IPS-NIHi7 (cell line): ENCODE results near the gene HLA-DQB2.
"Not testable (repeated sequence)": the region's sequence is repeated elsewhere in the genome, so short reads cannot be mapped to it uniquely, and the experiment has no call there.

Experiments
- DNase-seq: peaks from one replicate; pipeline ENCODE4 v3.0.0; 2012; ENCODE audit warnings: mixed read lengths; ENCODE audit errors: extremely low spot score

The HLA-DQB2 gene

DNA sequence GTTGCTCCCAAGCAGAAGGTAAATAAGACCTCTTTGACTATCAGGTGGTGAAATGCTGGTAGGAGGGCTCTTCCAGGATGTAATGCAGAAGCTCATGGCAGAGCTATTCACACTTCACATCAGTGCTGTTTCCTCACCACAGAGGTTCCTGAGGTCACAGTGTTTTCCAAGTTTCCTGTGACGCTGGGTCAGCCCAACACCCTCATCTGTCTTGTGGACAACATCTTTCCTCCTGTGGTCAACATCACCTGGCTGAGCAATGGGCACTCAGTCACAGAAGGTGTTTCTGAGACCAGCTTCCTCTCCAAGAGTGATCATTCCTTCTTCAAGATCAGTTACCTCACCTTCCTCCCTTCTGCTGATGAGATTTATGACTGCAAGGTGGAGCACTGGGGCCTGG, 17.7 kb downstream of the HLA-DQB2 start:
- DNase-seq = not testable (repeated sequence)

- DNase-seq = no peak
Observed at GRCh38 chr6:32744776-32745175, 18.6 kb downstream of the HLA-DQB2 start.

- DNase-seq = no peak
Observed at GRCh38 chr6:32742374-32742773, 21.0 kb downstream of the HLA-DQB2 start.

GRCh38 chr6:32741031-32741960, 22.0 kb downstream of the HLA-DQB2 start, which contains the start of gene HLA-DQA2:
HLA-DQA2 (plus strand) TSS chr6:32741391; CDS start chr6:32741444, 53 bp downstream.
- DNase-seq = no peak

GRCh38 chr6:32738126-32738525, 25.2 kb downstream of the HLA-DQB2 start:
- DNase-seq = no peak

GRCh38 chr6:32718879-32719278, 44.5 kb downstream of the HLA-DQB2 start:
- DNase-seq = no peak

- no peak for DNase-seq
Observed at GRCh38 chr6:32716396-32716795, 46.9 kb downstream of the HLA-DQB2 start.

GRCh38 chr6:32713241-32713640, 50.1 kb downstream of the HLA-DQB2 start:
- no peak for DNase-seq

- no peak for DNase-seq
Observed at GRCh38 chr6:32709625-32710024, 53.7 kb downstream of the HLA-DQB2 start.
